Measurements from ENCODE around the gene NFE2L1.
"Not testable (repeated sequence)": the region's sequence is repeated elsewhere in the genome, so short reads cannot be mapped to it uniquely, and the experiment has no call there.

NFE2L1 gene, protein sequence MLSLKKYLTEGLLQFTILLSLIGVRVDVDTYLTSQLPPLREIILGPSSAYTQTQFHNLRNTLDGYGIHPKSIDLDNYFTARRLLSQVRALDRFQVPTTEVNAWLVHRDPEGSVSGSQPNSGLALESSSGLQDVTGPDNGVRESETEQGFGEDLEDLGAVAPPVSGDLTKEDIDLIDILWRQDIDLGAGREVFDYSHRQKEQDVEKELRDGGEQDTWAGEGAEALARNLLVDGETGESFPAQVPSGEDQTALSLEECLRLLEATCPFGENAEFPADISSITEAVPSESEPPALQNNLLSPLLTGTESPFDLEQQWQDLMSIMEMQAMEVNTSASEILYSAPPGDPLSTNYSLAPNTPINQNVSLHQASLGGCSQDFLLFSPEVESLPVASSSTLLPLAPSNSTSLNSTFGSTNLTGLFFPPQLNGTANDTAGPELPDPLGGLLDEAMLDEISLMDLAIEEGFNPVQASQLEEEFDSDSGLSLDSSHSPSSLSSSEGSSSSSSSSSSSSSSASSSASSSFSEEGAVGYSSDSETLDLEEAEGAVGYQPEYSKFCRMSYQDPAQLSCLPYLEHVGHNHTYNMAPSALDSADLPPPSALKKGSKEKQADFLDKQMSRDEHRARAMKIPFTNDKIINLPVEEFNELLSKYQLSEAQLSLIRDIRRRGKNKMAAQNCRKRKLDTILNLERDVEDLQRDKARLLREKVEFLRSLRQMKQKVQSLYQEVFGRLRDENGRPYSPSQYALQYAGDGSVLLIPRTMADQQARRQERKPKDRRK

DNA sequence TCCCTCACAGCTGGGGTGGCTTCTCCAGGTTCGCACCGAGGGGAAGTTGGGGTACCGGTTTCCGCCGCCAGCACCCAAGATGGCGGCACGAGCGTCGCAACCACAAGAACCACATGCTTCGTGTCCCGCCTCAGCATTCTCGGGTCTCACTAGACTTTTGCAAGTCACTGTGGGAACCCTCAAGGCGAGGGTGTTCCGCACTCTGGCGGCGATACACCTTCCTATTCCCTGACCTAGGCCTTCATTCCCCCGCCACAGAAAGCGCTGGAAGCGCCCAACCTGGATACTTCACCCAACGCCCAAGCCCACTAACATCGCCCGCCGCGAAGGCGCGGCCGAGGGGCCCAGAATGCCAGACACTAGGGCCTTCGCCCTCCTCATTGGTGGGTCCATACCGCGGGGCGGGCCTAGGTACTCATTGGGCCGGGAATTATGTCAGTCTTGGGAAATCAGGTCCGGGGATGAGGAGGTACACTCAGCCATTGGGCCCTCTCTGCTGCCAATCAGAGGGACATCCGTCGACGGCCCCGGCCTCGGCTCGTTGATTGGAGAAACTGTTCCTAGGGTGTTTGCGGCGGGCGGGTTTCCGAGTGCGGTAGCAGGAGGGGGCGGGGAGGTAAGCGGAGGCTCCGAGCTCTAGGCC is at the start of gene NFE2L1:
Gene NFE2L1, plus strand, starts transcription at position 619 of the 643 bp plus-strand sequence. CDS start 2,760 bp downstream, outside the sequence.
- peak; percentile 98 for DNase-seq

DNA sequence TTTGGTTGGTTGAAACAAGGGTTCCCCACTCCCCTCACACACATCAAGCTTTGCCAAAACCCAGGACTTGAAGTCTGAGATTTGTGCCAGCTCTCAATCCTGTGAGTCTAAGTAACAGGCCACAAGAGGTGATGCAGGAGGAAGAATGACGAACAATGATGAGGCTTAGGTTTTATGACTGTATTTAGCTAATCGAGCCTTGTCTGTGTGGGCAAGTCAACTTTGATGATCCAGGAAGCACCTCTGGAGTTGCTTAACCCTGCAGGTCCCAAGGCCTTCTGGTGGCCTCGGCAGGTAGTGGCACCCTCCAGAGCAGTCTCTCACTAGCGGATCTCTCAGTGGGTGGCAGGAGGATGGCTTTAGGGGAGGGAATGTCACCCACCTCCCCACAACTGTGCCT is 48.6 kb upstream of the NFE2L1 start:
- no peak for DNase-seq

DNA sequence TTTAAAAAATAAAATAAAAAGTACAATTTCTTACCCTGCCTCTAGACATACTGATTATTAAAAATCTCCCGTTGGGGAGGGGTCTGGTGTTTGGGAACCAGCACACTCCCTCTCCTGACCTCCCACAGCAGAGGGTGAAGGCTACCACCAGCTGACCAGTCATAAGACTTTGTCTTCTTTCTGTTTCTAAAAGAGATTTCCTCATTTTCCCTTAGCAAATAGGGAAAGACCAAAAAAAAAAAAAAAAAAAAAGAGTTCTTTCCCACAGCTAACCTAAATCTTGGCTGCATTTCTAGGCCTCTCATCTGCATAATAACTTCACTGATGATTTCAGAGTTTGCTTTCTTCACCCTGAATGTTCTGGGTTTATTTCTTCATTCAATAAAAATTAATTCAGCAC is 47.0 kb upstream of the NFE2L1 start:
- DNase-seq: no peak

DNA sequence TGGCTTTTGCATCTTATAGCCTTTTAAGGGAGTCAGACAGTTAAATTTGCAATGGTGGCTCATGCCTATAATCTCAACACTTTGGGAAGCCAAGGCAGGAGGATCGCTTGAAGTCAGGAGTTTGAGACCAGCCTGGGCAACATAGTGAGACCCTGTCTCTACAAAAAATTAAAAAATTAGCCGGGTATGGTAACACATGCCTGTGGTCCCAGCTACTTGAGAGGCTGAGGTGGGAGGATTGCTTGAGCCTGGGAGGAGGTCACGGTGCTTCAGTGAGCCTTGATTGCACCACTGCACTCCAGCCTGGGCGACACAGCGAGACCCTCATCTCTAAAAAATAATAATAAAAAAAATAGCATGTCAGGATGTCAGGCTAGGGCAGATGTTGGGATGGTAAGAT is 46.5 kb upstream of the NFE2L1 start:
- not testable (repeated sequence) for DNase-seq

DNA sequence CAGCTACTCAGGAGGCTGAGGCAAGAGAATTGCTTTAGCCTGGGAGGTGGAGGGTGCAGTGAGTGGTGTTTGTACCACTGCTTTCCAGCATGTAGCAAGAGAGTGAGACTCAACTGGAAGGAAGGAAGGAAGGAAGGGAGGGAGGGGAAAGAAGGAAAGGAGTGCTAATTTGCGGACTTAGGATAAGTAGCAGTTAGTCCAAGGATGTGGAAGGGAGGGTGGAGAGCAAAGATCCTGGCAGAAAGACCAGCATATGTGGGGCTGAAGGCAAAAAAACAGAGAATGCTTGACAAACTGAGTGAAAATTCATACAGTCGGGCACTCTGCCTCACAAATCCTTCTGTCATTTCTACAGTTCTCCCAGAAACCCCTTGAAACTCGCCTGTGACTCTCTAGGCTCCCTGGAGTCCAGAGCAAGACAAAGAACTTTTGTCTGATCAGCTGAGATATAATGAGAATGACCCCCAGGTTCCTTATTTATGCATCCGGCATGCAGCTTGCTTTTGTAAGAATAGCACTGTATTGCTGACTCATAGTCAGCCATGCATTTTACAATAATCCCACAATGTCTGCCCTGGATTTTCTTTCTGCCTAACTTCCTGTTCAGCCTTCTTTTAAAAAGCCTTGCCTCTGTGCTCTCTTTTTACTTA is 45.8 kb upstream of the NFE2L1 start:
- peak; percentile 75 for DNase-seq

DNA sequence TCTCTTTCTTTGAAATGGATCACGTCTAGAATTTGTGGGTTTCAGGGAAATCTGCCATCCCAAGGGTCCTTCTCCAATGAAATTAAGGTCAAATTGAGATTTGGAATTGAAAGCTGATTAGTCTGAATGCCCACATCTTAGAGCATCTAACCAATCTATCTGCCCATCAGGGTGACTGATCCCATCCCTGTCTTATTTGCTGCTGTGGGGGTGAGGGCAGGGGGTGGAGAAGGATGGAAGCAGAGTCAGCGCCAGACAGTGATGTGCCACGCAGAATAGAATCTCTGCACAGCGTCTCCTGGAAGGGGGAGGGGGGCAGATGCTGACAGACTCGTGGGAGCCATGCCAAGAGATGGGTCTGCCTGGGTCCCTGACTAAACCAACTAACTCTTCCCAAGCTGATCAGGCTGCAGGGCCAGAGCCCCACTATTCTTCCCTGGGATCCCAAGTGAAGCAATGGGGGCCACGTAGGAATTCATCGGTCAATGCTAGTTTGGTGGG is 45.2 kb upstream of the NFE2L1 start:
- DNase-seq: peak; percentile 69

DNA sequence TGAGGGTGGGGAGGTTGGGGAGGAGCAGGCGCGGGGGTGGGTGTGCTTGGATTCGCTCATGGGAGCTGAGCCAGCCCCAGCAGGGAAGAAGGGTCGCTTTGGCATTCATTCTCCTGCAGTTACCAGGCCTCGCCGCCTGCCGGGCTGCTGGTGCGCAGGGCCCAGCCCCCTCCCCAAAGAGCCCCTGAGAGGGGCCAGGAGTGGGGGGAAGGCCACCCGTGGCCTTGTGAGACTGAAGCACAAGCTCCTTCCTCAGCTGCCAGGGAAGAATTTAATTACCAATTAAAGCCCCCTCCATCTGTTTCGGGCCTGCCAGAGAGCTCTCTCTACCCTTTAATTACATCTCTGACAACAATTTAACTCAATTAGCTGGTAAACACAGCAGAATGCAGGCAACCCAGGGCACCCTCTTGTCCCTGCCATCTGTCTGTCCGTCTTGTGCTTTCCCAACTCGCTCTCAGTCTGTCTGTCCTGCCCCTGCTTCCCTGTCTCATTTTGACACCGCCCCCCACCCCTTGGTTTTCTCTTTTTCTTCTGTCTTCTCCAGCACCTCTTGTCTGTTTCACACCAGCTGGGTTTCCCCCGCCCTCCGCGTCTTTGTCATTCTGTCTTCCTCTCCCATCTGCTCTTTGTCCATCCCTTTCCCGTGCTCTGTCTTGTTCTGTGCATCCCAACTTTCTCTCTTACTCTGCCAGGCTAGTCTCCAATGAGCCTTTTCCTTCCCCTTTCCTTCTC is 44.6 kb upstream of the NFE2L1 start:
- peak; percentile 90 for DNase-seq

DNA sequence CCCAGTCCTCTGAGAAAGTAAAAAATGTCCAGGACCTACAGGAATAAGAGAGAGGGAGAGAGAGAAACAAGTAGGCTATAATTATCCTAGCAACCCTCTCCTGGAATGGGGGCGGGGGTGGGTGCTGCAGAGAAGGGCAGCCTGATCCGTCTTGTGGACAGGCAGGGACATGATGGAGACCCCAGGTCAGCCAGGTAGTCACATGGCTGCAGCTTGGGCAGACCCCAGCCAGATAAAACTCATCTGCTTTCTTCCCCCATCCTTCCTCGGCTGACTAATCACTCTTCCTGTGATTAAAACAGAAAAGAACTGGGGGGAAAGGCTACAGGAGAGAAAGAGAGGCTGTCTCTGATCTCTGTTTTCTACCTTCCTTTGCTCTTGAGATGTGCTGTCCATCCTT is 43.2 kb upstream of the NFE2L1 start:
- DNase-seq: no peak

DNA sequence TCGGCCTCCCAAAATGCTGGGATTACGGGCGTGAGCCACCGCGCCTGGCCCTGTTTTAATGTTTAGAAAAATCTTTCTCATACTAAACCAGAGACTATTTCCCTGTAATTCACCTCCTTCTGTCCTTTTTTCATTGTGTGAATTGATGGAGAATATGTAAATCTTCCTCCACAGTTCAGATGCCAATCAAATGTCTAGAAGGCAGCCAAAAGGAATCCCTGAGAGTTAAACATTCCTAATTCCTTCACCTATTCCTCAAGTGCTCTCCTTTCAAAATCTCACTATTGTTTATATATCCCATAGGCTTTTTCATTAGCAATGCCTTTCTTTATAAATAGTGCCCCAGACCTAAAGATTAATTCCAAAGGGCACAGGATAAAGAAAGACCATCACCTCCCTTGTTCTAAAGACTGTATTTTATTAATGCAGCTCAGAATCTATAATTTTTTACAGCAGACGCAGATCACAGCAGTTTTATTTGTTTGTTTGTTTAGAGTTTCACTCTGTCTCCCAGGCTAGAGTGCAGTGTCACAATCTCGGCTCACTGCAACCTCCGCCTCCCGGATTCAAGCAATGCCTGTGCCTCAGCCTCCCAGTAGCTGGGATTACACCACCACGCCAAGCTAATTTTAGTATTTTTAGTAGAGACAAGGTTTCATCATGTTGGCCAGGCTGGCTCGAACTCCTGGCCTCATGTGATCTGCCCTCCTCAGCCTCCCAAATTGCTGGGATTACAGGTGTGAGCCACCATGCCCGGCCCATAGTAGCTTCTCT is 41.0 kb upstream of the NFE2L1 start:
- no peak for DNase-seq

DNA sequence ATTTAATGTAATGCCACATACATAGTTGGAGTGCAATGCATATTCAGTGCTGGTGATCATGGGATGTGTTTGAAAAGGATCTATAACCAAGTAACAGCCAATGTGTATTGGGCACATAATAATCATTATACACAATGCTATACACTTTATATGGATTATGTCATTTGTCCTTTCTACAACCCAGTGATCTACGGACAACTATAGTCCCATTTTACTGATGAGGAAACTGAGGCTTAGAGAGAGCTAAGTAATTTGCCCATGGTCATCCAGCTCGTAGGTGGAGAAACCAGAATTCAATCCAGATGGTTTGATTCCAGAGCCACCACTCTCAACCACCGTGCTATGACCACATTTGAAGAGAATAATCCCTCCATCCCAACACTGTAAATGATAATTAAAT is 38.0 kb upstream of the NFE2L1 start:
- DNase-seq: no peak

DNA sequence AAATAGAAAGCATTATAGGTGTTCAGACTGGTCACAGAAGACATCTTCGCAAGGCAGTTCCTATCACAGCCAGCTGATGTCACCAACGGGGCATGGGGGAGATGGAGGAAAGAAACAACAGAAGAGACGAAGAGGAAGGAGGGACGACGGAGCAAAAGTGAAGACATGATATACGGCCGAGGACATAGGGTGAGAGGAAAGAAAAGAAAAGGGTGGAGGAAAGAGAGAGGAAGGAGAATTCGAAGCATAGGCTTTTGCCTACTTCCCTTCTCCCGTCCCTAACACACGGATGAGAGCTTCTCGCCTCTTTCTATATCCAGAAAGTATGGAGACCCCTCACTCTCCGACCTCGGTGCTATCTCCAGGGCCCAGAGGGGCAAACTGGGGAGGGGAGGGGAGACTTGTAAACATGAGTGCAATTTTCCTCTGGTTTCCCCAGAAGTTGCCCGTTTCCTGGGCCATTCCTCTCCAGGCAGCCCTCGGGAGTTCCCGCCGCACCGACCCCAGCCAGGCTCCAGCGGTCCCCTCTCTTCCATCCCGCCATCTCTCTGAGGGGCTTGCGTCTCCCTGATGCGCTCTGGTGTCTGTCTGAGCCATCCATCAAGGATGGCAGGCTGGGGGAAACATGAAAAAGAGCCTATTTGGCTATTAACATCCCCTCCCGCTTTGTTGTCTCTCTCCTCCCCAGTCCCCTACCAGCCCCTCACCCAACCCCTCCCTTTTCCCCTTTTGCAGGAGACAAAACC is 36.6 kb upstream of the NFE2L1 start:
- no peak for DNase-seq

DNA sequence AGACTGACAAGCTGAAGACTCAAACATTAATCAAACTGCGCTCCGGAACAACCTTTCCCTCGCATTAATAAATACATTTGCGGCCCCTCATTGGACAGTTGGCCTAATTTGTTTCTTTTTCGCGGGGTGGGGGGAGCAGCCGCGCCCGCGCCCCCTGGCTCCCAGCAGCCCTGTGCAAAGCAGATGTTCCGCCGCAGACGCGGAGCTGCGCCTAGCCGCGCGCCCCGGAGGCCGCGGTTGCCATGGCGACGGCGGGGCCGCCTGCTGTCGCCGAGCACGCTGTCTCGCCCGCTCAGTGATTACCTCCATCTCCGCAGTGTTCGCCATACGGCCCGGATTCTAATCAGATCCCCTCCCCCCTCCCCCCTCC is 36.0 kb upstream of the NFE2L1 start:
- DNase-seq: peak; percentile 97

DNA sequence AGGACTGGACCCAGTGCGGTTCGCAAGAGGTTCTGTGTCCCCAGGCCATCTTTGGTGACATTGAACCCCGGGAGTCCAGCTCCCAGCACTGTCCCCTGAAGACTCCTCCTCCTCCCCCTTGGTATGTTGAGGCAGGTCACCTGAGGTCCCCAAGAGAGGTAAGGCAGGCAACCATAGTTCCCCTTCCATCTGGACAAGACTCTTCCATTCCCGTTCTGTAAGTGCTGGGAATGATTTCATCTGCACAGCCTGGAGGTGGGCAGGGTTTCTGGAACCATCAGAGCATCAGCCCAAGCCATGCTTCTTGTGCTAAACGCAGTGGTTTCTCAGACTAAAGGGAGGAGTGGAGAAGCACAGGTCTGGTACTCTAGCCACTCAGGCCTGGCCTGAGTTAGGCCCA is 35.5 kb upstream of the NFE2L1 start:
- DNase-seq: peak; percentile 66

DNA sequence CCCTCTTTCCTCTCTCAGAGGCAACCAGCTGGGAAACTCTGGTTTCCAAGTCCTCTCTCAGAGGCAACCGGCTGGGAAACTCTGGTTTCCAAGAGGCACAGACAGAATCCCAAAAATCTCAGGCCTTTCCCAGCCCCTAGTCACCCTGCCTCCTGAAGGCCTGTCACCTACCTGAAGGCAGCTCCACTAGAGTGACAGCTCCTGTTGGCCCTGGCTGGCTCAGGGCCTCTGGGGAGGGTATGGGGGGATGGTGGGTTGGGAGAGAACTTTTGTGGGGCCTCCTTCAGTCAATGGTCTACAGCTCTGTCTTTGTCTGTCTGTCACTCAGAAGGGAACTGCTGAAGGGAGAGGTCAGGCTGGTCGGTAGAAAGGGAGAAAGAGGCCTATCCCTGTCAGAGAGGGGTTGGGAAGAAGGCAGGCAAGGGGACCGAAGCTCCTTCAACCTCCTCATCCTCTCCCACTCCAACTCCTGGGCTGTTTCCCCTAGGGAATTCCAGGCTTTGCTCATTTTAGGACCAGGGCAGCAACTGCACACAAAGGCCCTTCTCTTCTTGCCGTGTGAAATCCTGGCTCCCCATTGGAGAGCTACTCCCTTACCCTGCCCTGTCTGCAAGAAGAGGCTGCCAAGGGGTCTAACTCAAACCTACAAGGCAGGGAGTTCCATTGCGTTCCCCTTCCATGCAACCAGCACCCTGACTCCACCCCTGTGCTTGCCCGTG is 34.1 kb upstream of the NFE2L1 start:
- DNase-seq: no peak

DNA sequence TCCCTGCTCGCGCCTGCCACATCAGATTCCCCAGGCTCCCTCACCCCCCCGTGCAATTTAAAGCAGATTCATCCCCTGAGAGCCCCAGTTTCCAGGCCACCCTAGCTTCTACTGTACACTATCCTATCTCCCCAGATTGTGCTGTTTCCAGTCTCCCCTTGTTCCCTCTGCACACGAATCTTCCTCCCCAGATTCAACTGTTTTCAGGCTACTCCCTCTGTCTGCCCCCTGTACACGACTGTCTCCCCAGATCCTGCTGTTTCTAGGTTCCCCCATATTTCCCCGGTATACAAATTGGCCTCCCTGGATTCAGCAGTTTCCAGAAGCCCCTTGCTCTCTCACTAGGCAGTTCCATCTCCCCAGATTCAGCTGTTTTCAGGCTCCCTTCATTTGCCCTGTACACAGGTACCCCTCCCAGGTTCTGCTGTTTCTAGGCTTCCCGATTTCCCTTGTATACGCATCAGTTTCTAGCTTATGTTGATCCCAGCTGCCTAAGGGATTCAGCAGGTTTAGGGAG is 33.5 kb upstream of the NFE2L1 start:
- peak; percentile 83 for DNase-seq

DNA sequence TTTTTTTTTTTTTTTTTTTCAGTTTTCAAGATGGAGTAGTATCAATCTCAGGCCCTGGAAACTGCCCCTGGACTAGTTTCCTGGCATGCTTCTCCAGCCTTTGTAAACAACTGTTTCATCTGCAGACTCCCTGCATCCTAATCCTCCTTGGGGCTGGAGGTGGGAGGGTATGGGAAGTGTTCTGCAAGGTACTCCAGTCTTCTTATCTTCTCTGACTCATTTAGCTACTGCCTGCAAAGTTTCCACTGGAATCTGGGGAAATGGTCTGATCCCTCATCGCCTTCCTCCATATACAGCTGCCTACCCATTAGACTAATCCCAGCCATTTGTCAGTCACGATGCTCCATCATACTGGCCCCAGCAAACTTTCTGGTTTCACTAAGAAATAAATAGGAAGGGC is 32.0 kb upstream of the NFE2L1 start:
- DNase-seq: no peak

DNA sequence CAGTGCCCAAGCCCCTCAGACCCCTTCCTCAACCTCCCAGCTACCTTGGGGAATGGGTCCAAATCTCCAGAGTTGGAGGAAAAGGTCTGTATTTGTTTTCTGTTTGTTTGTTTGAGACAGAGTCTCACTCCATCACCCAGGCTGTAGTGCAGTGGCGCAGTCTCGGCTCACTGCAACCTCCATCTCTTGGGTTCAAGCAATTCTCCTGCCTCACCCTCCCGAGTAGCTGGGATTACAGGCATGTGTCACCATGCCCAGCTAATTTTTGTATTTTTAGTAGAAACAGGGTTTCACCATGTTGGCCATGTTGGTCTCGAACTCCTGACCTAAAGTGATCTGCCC is 30.4 kb upstream of the NFE2L1 start:
- not testable (repeated sequence) for DNase-seq

DNA sequence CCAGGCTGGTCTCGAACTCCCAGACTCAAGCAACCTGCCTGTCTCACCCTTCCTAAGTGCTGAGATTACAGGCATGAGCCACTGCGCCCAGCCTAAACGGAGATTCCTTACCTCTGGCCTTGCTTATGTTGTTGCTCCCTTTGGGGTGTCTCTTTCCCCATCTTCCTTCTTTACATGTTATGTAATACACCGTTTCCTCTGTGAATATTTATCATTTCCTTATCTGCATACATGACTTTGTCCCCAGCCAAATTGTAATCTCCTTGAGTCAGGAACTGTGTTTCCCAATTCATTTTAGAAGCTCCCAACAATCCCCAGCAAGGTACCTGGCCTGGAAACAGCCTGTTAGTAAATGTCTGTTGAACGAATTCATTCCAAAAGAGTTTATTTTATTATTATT is 26.2 kb upstream of the NFE2L1 start:
- DNase-seq: no peak

DNA sequence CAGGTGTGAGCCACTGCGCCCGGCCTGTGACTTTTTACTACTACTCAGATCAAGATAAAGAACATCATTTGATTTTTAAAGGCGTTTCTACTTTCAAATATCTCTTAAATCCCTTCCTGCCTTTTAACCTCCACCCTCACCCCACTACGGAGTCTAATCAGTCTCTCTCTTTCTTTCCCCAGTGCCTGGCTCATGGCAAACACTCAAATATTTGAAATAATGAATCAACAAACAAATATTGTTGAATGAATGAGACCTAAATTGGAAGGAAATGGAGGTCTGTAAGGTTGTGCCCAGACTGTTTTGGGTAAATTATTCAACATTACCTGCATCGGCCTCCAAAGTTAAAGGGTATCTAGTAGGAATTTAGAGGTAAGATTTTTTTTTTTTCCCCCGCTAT is 25.3 kb upstream of the NFE2L1 start:
- no peak for DNase-seq

All from retina (tissue), 1 donor.